ENCODE results near the gene PHACTR3.

GRCh38 chr20:59568509-59569024 lies 35.8 kb upstream of the PHACTR3 start:
- TF ChIP-seq CTCF (IDR thresholded peaks at IDR 0.05) (no peak), POLR2A (IDR thresholded peaks at IDR 0.05) (no peak)

All from right lobe of liver (tissue), 4 donors.